HG02571 (cell line): ENCODE results near the gene C7orf33.
"Not testable (repeated sequence)": the region's sequence is repeated elsewhere in the genome, so short reads cannot be mapped to it uniquely, and the experiment has no call there.

ENCODE experiments used
- ATAC-seq: cut with Tn5 transposase; IDR thresholded peaks from one replicate; pipeline ENCODE4 v1.9.1; 2021; ENCODE audit warnings: mild to moderate bottlenecking, moderate library complexity; ENCODE audit not compliant: unreplicated experiment

C7orf33 gene

GRCh38 chr7:148579366-148579765, 11.2 kb upstream of the C7orf33 start:
- no peak for ATAC-seq

GRCh38 chr7:148580446-148580845, 10.1 kb upstream of the C7orf33 start:
- ATAC-seq, result no peak

- no peak for ATAC-seq
Observed at GRCh38 chr7:148581624-148582023, 8.9 kb upstream of the C7orf33 start.

- ATAC-seq, result peak; percentile 61
Observed at GRCh38 chr7:148584154-148584827, 6.3 kb upstream of the C7orf33 start.

- ATAC-seq, result no peak
Observed at GRCh38 chr7:148585399-148585798, 5.2 kb upstream of the C7orf33 start.

GRCh38 chr7:148587076-148587475, 3.5 kb upstream of the C7orf33 start:
- ATAC-seq, result no peak

DNA sequence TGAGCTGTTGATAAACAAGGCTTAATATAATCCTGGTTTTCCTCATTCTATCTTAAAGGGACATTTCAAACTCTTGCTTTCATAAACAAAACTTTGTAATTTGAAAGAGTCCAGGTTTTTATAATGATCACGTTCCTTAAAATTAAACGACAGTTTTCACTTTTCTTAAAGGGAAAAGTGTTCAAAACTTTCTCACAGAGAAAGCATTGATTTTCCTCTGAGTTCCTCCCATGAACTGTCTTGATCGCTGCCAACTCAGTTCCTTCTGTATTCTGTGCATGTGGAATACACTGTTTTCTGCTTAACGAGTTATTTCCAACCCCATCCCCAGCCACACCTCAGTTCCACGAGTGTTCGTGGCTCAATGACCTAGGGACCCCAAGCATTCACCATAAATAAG, 2.4 kb upstream of the C7orf33 start:
- no peak for ATAC-seq

GRCh38 chr7:148588670-148589131, 1.9 kb upstream of the C7orf33 start:
- no peak for ATAC-seq

DNA sequence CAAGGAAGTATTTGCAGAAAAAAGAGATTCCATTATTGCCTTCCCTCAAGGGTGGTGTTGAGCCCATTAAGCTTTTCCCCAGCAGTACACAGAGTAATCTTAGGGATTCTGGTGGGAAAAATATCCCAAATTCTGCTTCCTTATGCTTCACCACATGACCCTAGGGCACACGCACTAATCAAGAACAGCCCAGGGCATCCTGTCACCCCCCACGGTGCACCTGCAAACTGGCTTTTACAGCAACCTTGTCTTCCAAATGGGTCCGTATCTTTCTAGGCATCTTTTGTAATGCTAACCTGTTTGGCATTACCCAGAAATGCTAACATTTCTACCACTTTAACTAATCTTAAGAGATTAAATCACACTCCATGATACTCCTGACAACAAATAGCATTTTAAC, 926 bp upstream of the C7orf33 start:
- no peak for ATAC-seq

GRCh38 chr7:148596354-148596753, 5.8 kb downstream of the C7orf33 start:
- ATAC-seq, result not testable (repeated sequence)

DNA sequence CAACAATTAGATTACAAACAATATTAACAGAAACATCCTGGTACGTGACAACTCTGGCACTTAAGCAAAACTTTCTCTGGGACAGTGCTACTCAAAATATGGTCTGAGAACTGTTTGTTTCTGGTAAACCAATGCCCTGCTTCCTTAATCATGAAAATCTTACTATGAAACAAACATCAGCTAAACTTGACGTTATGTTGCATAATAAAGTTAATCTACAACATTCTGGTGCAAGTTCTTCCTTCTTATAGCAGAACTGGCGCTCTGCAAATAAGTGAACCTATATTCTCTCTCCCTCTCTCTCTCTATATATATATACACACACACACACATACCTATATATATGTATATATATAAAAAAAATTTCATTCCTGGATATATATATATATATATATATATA, 7.8 kb downstream of the C7orf33 start:
- ATAC-seq, result no peak

GRCh38 chr7:148605350-148605749, 14.8 kb downstream of the C7orf33 start:
- no peak for ATAC-seq

GRCh38 chr7:148607151-148607661, 16.6 kb downstream of the C7orf33 start:
- no peak for ATAC-seq

DNA sequence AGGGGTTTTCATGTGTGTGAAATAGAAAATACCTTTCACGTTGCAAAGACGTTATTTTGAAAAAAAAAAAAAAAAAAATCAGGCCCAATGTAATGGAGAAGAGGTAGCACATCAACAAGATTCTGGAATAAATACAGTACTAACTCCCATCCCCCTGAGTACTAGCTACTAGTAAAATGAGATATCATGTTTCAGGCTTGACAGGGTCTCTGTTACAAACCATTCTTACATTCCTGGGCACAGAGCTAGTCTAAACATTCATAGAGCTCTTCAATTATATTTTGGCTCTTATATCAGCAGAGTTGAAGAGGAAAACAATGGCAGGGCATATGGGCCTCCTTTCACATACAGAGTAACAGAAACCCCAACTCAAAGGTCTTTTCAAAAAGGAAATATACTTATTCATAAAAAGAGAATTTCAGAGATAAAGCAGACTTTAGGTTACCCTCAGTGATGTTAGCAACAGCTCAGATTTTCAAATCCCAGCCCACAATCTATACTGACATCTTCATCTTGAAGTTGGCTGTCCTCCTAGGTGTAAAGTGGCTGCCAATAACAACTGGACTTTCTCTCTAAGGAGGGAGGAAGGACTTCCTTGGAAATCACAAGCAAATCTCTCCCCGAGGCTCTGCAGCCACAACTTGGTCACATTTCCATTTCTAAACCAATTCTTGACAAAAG, 18.6 kb downstream of the C7orf33 start:
- no peak for ATAC-seq

DNA sequence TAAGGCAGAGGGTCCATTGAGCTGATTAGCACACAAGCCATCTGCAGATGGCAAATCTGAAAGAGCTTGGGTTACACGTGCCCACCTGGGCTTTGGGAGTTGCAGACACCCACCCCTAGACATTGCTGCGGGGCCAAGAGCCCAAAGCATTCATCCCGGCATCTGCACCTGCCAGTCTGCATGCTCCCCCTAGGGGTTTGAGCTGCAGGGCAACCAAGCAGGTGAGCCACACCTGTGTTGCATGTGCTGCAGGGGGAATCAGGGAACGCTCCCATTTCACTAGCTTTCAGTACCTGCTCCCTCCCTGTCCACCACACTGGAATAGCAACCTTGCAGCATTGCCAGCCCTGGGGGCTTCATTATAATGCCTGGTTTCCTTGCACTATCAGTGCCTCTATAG, 21.1 kb downstream of the C7orf33 start:
- ATAC-seq, result no peak

GRCh38 chr7:148615085-148615730, 24.6 kb downstream of the C7orf33 start:
- ATAC-seq, result no peak

GRCh38 chr7:148620749-148621359, 30.3 kb downstream of the C7orf33 start:
- ATAC-seq, result no peak

DNA sequence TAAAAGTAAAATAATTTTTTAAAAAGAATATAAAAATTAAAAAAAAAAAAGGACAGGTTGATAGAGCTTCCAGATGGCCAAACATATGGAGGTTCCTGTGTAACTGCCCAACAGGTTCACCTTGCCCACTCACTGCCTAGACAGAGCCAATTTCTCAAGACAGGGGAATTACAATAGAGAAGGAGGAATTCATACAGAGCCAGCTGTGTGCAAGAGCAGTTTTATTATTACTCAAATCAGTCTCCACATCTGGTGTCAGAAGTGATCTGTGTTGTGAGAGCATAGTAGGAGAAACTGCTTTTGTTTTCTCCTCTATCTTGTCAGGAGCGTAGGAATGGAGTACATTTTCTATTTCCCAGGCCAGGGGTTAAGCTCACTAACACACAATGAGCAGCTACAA, 31.0 kb downstream of the C7orf33 start:
- no peak for ATAC-seq

- no peak for ATAC-seq
Observed at GRCh38 chr7:148622887-148623585, 32.5 kb downstream of the C7orf33 start.

GRCh38 chr7:148623586-148624282, 33.2 kb downstream of the C7orf33 start:
- ATAC-seq, result no peak
